OCI-LY3 (cell line): ENCODE results near the gene CAMTA2.

Experiments
- CTCF ChIP-seq: fragments of 200-600, 300-600 bp; sonication (generic); IDR thresholded peaks from 2 replicates; pipeline ENCODE4 v1.5.1; 2014; ENCODE audit warnings: antibody characterized with exemption, low read length, low read depth
- EZH2phosphoT487 ChIP-seq: fragments of 200-600 bp; shearing (Covaris generic); IDR thresholded peaks from 2 replicates; pipeline ENCODE4 v1.6.1; 2018; ENCODE audit warnings: antibody characterized with exemption, mixed run types, low read depth

- TF ChIP-seq CTCF, result no peak
- no peak for TF ChIP-seq EZH2phosphoT487
Measured at GRCh38 chr17:5034651-5035050, 47.2 kb upstream of the CAMTA2 start.
